ENCODE measurements around the gene ATMIN. TPM values are rescaled to one million over a fixed set of nuclear protein-coding genes. Genes with fewer than 3 reads are reported as not detected.

The ATMIN gene
- total RNA-seq, 1 donor from 2014 or later, result 40.0 TPM

DNA sequence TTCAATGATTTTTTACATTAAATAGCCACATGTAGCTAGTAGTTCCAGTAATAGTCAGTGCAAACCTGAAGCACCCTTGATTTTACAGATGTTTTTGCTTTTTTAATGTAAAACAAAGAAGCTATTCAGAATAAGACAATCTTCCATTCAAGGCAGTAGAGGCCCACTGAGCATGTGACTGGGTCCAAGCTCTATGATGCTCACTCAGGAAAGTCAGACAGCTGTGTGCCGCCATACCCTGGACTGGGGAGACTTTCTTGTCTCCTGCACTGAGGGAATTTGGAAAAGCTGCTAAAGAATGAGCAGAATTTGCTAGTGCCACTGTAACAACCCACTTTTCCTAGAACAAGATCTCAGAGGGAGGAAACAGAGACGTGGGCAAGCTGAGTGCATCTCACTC is 17.1 kb upstream of the ATMIN start:
- TF ChIP-seq, protein P1, sequence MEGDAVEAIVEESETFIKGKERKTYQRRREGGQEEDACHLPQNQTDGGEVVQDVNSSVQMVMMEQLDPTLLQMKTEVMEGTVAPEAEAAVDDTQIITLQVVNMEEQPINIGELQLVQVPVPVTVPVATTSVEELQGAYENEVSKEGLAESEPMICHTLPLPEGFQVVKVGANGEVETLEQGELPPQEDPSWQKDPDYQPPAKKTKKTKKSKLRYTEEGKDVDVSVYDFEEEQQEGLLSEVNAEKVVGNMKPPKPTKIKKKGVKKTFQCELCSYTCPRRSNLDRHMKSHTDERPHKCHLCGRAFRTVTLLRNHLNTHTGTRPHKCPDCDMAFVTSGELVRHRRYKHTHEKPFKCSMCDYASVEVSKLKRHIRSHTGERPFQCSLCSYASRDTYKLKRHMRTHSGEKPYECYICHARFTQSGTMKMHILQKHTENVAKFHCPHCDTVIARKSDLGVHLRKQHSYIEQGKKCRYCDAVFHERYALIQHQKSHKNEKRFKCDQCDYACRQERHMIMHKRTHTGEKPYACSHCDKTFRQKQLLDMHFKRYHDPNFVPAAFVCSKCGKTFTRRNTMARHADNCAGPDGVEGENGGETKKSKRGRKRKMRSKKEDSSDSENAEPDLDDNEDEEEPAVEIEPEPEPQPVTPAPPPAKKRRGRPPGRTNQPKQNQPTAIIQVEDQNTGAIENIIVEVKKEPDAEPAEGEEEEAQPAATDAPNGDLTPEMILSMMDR (IDR thresholded peaks at IDR 0.05; ENCODE audit: insufficient read depth, low read depth, low read length), result no peak
- TF ChIP-seq EZH2 (IDR thresholded peaks at IDR 0.05; ENCODE audit: insufficient read depth, low read length), result no peak
- H3K27ac Mint-ChIP-seq (ENCODE audit: unreplicated experiment), result no peak overlapping the region

DNA sequence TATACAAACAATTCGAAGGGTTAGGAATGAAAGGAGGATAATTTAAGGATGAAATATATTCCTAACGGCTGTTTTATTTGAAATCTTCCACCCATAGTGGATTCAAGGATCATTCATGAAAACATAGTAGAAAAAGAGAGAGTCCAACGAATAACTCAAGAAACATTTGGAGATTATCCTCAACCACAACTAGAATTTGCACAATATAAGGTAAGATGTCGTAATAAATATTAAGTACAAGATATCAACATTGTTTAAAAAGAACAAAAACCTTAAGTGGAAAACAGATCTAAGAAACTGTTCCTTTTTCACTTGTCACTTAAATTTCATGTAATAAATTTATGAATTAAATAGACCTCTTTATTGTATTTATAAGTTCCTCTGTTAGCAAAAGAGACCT is 9.2 kb upstream of the ATMIN start:
- Mint-ChIP-seq H3K36me3 (ENCODE audit: low read depth, unreplicated experiment) (peaks cover 9% of the 10 kb centered on the region), H3K4me3 (ENCODE audit: unreplicated experiment) (no peak overlapping the region), H3K27me3 (ENCODE audit: low read depth, unreplicated experiment) (no peaks in the 10 kb centered on the region), H3K9me3 (ENCODE audit: unreplicated experiment) (no peaks in the 10 kb centered on the region), H3K4me1 (ENCODE audit: low read depth, unreplicated experiment) (no peaks in the 10 kb centered on the region), H3K27ac (ENCODE audit: unreplicated experiment) (no peak overlapping the region)
- Histone ChIP-seq H3K27me3 (ENCODE audit: insufficient read depth, low read length) (no peaks in the 10 kb centered on the region), H3K79me2 (ENCODE audit: insufficient read depth, low read length) (no peaks in the 10 kb centered on the region), H3K4me2 (ENCODE audit: low read length) (no peak overlapping the region), H4K20me1 (ENCODE audit: insufficient read depth, low read length) (no peaks in the 10 kb centered on the region), H3K4me1 (ENCODE audit: insufficient read depth, low read length) (no peaks in the 10 kb centered on the region), H3K36me3 (ENCODE audit: insufficient read depth, low read length) (peaks cover 21% of the 10 kb centered on the region), H3K4me3 (ENCODE audit: insufficient read depth, low read depth, low read length) (no peak overlapping the region), H3K9me3 (ENCODE audit: insufficient read depth, low read depth, low read length) (no peaks in the 10 kb centered on the region), H3K27ac (ENCODE audit: low read depth, low read length) (no peak overlapping the region), H3K9ac (ENCODE audit: low read length) (no peak overlapping the region), H2AFZ (ENCODE audit: low read depth, low read length) (no peak overlapping the region)
- DNase-seq (ENCODE audit: low read depth) (no peak), FAIRE-seq (no peak)
- no peak for TF ChIP-seq EZH2 (IDR thresholded peaks at IDR 0.05; ENCODE audit: insufficient read depth, low read length)
- TF ChIP-seq, protein P1 (IDR thresholded peaks at IDR 0.05; ENCODE audit: insufficient read depth, low read depth, low read length), result no peak

More for the DNA sequence above, 17.1 kb upstream of the ATMIN start:
- Mint-ChIP-seq H3K27me3 (ENCODE audit: low read depth, unreplicated experiment) (no peaks in the 10 kb centered on the region), H3K9me3 (ENCODE audit: unreplicated experiment) (no peaks in the 10 kb centered on the region), H3K4me1 (ENCODE audit: low read depth, unreplicated experiment) (no peaks in the 10 kb centered on the region), H3K4me3 (ENCODE audit: unreplicated experiment) (no peak overlapping the region), H3K36me3 (ENCODE audit: low read depth, unreplicated experiment) (peaks cover 2% of the 10 kb centered on the region)
- Histone ChIP-seq H3K9me3 (ENCODE audit: insufficient read depth, low read depth, low read length) (no peaks in the 10 kb centered on the region), H3K27ac (ENCODE audit: low read depth, low read length) (no peak overlapping the region), H3K36me3 (ENCODE audit: insufficient read depth, low read length) (peaks cover 58% of the 10 kb centered on the region), H3K79me2 (ENCODE audit: insufficient read depth, low read length) (no peaks in the 10 kb centered on the region), H3K27me3 (ENCODE audit: insufficient read depth, low read length) (no peaks in the 10 kb centered on the region), H3K4me3 (ENCODE audit: insufficient read depth, low read depth, low read length) (no peak overlapping the region), H3K4me2 (ENCODE audit: low read length) (no peak overlapping the region), H4K20me1 (ENCODE audit: insufficient read depth, low read length) (no peaks in the 10 kb centered on the region), H2AFZ (ENCODE audit: low read depth, low read length) (no peak overlapping the region), H3K4me1 (ENCODE audit: insufficient read depth, low read length) (no peaks in the 10 kb centered on the region), H3K9ac (ENCODE audit: low read length) (no peak overlapping the region)
- DNase-seq (ENCODE audit: low read depth) (no peak), FAIRE-seq (no peak)

DNA sequence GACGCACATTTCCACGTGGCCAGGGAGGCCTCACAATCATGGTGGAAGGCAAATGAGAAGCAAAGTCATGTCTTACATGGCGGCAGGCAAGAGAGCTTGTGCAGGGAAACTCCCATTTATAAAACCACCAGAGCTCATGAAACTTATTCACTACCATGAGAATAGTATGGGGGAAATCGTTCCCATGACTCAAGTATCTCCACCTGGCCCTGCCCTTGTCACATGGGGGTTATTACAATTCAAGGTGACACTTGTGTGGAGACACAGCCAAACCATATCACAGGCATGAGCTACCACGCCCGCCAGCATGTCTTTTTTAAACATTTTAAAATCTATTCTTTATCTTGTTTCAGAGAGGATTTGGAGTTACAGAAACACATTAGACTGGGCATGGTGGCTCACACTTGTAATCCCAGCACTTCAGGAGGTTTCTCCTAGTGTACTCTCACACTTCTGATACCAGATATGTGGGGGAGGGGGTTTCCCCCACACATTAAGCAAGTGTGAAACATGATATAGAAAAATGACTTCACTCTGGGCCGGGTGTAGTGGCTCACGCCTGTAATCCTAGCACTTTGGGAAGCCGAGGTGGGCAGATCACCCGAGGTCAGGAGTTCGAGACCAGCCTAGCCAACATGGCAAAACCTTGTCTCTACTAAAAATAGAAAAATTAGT is 5.6 kb upstream of the ATMIN start:
- H4K20me1 ChIP-seq (ENCODE audit: insufficient read depth, low read length), result no peaks in the 10 kb centered on the region
- H3K9ac ChIP-seq (ENCODE audit: low read length), result no peak overlapping the region
- H3K36me3 ChIP-seq (ENCODE audit: insufficient read depth, low read length), result peaks cover 4% of the 10 kb centered on the region
- H3K4me2 ChIP-seq (ENCODE audit: low read length), result no peak overlapping the region
- Mint-ChIP-seq H3K36me3 (ENCODE audit: low read depth, unreplicated experiment) (peaks cover 7% of the 10 kb centered on the region), H3K27me3 (ENCODE audit: low read depth, unreplicated experiment) (no peaks in the 10 kb centered on the region), H3K4me1 (ENCODE audit: low read depth, unreplicated experiment) (no peaks in the 10 kb centered on the region), H3K9me3 (ENCODE audit: unreplicated experiment) (no peaks in the 10 kb centered on the region), H3K27ac (ENCODE audit: unreplicated experiment) (no peak overlapping the region), H3K4me3 (ENCODE audit: unreplicated experiment) (no peak overlapping the region)
- no peaks in the 10 kb centered on the region for H3K79me2 ChIP-seq (ENCODE audit: insufficient read depth, low read length)
- H3K9me3 ChIP-seq (ENCODE audit: insufficient read depth, low read depth, low read length), result no peaks in the 10 kb centered on the region
- FAIRE-seq (no peak), DNase-seq (ENCODE audit: low read depth) (no peak)
- TF ChIP-seq, protein P1 (IDR thresholded peaks at IDR 0.05; ENCODE audit: insufficient read depth, low read depth, low read length), result no peak
- TF ChIP-seq EZH2 (IDR thresholded peaks at IDR 0.05; ENCODE audit: insufficient read depth, low read length), result no peak
- no peak overlapping the region for H3K4me3 ChIP-seq (ENCODE audit: insufficient read depth, low read depth, low read length)
- no peaks in the 10 kb centered on the region for H3K27me3 ChIP-seq (ENCODE audit: insufficient read depth, low read length)
- no peaks in the 10 kb centered on the region for H3K4me1 ChIP-seq (ENCODE audit: insufficient read depth, low read length)
- H2AFZ ChIP-seq (ENCODE audit: low read depth, low read length), result no peak overlapping the region
- H3K27ac ChIP-seq (ENCODE audit: low read depth, low read length), result no peak overlapping the region
